PC-3 (cell line): ENCODE measurements around the gene PDZRN3.

Experiments
- CTCF ChIP-seq: fragments of 300-600 bp; sonication (generic); conservative IDR thresholded peaks from 2 replicates; pipeline ENCODE4 v1.5.1; 2017; ENCODE audit warnings: antibody characterized with exemption, low read depth, mild to moderate bottlenecking, low read length
- EZH2 ChIP-seq: fragments of 300-600 bp; sonication (generic); IDR thresholded peaks from one replicate; pipeline ENCODE4 v1.6.1; 2017; ENCODE audit warnings: antibody characterized with exemption, mild to moderate bottlenecking, low read length; ENCODE audit not compliant: unreplicated experiment
- EZH2phosphoT487 ChIP-seq: fragments of 300-600 bp; sonication (generic); IDR thresholded peaks from 2 replicates; pipeline ENCODE4 v1.6.1; 2018; ENCODE audit warnings: mild to moderate bottlenecking, antibody characterized with exemption, low read length, borderline replicate concordance

- no peak for TF ChIP-seq EZH2phosphoT487
- no peak for TF ChIP-seq EZH2
- no peak for TF ChIP-seq CTCF
Observed at GRCh38 chr3:73550032-73550431, 74.7 kb downstream of the PDZRN3 start.
